ENCODE measurements around the gene BEND3.

- TF ChIP-seq POLR2AphosphoS5 (IDR thresholded peaks at IDR 0.05; ENCODE audit: low read depth, low read length) = no peak
- TF ChIP-seq TAF1 (IDR thresholded peaks at IDR 0.05; ENCODE audit: borderline replicate concordance, insufficient read depth, low read length) = no peak
Observed at GRCh38 chr6:107121266-107121665, 6.0 kb upstream of the BEND3 start.

Measured in PFSK-1 (cell line).